BLaER1 treated with 17β-estradiol and CSF1 and Interleukin-3, amounts not matched to agents 10 nM and 100 nM (cell line): ENCODE results near the gene SLC7A9.

Experiments used
- H3K27ac ChIP-seq, 11 experiments: shearing (Covaris generic); formaldehyde crosslinking; 2 replicates each; pipeline ENCODE4 v1.8.1; 2022
- H3K27me3 ChIP-seq, 11 experiments: shearing (Covaris generic); formaldehyde crosslinking; 2 replicates each; pipeline ENCODE4 v1.8.1; 2022
- H3K36me3 ChIP-seq, 11 experiments: shearing (Covaris generic); formaldehyde crosslinking; 2 replicates each; pipeline ENCODE4 v1.8.1; 2022
- H3K4me1 ChIP-seq, 10 experiments: shearing (Covaris generic); formaldehyde crosslinking; 2 replicates each; pipeline ENCODE4 v1.8.1; 2022
- H3K4me2 ChIP-seq, 11 experiments: shearing (Covaris generic); formaldehyde crosslinking; 2 replicates each; pipeline ENCODE4 v1.8.1; 2022
- H3K4me3 ChIP-seq, 10 experiments: shearing (Covaris generic); formaldehyde crosslinking; 2 replicates each; pipeline ENCODE4 v1.8.1; 2022
- H3K9ac ChIP-seq, 11 experiments: shearing (Covaris generic); formaldehyde crosslinking; 2 replicates each; pipeline ENCODE4 v1.8.1; 2022
- H3K9me3 ChIP-seq, 11 experiments: shearing (Covaris generic); formaldehyde crosslinking; replicated peaks in 1 of 11; 2 replicates each; pipeline ENCODE4 v1.8.1; 2022
- H4K20me1 ChIP-seq, 11 experiments: shearing (Covaris generic); formaldehyde crosslinking; 2 replicates each; pipeline ENCODE4 v1.8.1; 2022
- Cebpa-rat ChIP-seq, 11 experiments: shearing (Covaris generic); IDR thresholded peaks; 2 replicates each; pipeline ENCODE4 v1.8.1; 2022

Gene SLC7A9

DNA sequence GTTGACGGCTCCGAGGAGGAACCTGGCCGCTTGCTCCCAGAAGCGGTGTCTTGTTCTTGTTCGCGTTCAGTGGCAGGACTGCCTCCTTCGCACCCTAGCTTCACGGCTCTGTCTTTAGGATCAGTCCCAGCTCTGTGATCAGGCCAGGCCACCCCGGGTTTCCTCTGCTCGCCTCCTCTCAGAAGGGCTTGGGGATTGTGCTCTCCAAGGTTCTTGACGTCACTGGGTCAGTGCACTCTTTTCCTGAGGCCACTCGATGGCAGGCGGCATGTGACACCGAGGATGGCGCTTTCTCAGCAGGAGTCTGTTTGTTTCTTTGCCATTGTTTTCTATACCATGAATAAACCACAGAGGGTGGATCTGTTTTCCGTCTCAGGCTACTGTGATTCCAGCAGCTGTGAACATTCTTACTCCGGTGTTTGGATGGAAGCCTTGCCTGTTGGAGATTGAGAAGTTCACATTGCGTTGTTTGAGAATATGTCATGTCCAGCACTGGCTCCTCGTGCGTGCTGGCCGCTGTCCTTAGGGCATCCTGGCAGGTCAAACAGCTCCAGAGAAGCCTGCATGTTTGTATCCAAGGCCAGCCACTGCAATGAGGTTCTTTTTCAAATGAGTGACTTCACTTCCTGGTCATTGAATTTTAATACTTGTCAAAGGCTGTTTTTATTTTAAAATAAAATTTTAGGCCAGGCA lies 44.5 kb downstream of the SLC7A9 start:
- H3K4me3 ChIP-seq = no peak overlapping the region
- H3K36me3 ChIP-seq = no peaks in the 10 kb centered on the region
- no peak overlapping the region for H3K9ac ChIP-seq
- H4K20me1 ChIP-seq = no peaks in the 10 kb centered on the region
- peak overlapping the region in 4 of 11 experiments; percentile 6 to 24 (median 16); a peak in 1 of 22 replicates for H3K4me2 ChIP-seq
- peaks cover under 1 to 23% (median 13%) of the 10 kb centered on the region in 10 experiments; a peak in 18 of 20 replicates for H3K4me1 ChIP-seq
- peaks cover 0 to 3% (median 0%) of the 10 kb centered on the region in 11 experiments; a peak in 1 of 22 replicates for H3K27me3 ChIP-seq
- TF ChIP-seq Cebpa-rat (IDR thresholded peaks at IDR 0.05) = no peak
- H3K9me3 ChIP-seq = no peaks in the 10 kb centered on the region
- H3K27ac ChIP-seq = no peak overlapping the region

- Histone ChIP-seq H3K27me3 (peaks cover 0 to 10% (median 0%) of the 10 kb centered on the region in 11 experiments; a peak in 1 of 22 replicates), H3K9ac (no peak overlapping the region), H3K36me3 (no peaks in the 10 kb centered on the region), H3K4me1 (peaks cover 0 to 31% (median 21%) of the 10 kb centered on the region in 10 experiments; a peak in 16 of 20 replicates), H3K4me2 (peak overlapping the region in 4 of 11 experiments; percentile 6 to 24 (median 16); a peak in 1 of 22 replicates), H3K9me3 (no peaks in the 10 kb centered on the region), H4K20me1 (no peaks in the 10 kb centered on the region), H3K4me3 (no peak overlapping the region), H3K27ac (no peak overlapping the region)
- TF ChIP-seq Cebpa-rat (IDR thresholded peaks at IDR 0.05) = no peak
Observed at GRCh38 chr19:32824191-32824751, 45.3 kb downstream of the SLC7A9 start.

DNA sequence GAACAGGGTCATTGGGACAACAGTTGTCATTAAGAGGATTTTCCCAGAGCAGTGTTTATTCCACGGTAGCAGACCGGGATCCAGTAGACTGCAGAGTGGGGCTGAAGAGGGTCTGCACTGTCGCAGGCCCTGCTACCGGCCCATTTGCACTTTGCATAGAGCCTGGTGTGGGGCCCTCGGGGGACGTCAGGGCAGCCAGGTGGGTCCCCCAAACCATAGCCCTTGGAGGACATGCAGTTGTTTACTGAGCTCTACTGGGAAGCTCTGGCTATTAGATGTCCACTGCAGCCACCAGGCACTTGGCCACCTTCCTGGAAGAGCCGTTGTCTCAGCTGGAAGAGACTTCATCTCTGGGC lies 45.8 kb downstream of the SLC7A9 start:
- peaks cover 0 to 10% (median 0%) of the 10 kb centered on the region in 11 experiments; a peak in 1 of 22 replicates for H3K27me3 ChIP-seq
- H3K36me3 ChIP-seq = no peaks in the 10 kb centered on the region

DNA sequence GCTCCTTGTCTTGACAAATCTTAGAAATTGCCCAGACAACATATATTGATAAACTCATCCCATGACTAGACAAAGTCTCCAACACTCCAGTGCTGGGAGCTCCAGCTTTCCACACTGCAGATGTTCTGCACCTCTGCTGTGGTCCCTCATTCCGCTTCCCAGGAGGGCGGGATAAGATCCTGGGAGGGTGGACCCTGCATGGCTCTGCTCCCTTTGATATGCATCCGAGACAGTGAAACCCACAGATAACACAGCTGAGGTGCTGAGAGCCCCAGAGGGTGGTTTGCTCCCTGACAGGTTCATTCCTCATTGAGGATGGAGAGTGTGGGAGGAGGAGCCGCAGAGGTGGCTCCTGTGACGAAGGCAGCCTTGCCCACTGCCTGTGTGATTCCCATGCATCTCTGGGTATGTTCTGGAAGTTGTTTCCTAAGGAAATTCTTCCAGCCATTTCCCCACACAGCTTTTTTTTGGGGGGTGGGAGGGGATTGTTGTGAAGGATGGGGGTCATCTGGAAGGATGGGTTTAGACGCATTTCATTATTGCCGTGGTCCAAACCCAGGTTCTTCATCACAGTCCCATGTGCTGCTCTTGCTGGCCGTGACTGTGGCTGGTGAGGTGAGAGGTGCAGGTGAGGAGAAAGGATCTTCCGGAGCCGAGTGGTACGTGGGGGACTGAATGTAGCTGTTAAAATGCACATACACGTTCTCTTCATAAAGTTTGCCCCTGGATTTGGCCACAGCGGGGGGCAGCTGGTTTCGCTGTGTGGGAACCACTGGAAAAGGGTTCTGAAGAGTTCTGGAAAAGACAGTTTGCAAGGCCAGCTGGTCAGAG lies 46.4 kb downstream of the SLC7A9 start:
- H3K36me3 ChIP-seq = no peaks in the 10 kb centered on the region
- H3K27ac ChIP-seq = no peak overlapping the region
- TF ChIP-seq Cebpa-rat (IDR thresholded peaks at IDR 0.05) = no peak
- H3K4me3 ChIP-seq = no peak overlapping the region
- H3K27me3 ChIP-seq = peaks cover 0 to 10% (median 0%) of the 10 kb centered on the region in 11 experiments; a peak in 1 of 22 replicates
- no peaks in the 10 kb centered on the region for H3K9me3 ChIP-seq
- no peak overlapping the region for H3K9ac ChIP-seq
- H3K4me1 ChIP-seq = peaks cover 0 to 35% (median 24%) of the 10 kb centered on the region in 10 experiments; a peak in 16 of 20 replicates
- H3K4me2 ChIP-seq = no peak overlapping the region
- no peaks in the 10 kb centered on the region for H4K20me1 ChIP-seq

More for the DNA sequence above, 45.8 kb downstream of the SLC7A9 start:
- no peak overlapping the region for H3K4me2 ChIP-seq
- no peak overlapping the region for H3K27ac ChIP-seq
- no peak for TF ChIP-seq Cebpa-rat (IDR thresholded peaks at IDR 0.05)
- no peaks in the 10 kb centered on the region for H4K20me1 ChIP-seq
- H3K4me3 ChIP-seq = no peak overlapping the region
- peaks cover 0 to 31% (median 21%) of the 10 kb centered on the region in 10 experiments; a peak in 16 of 20 replicates for H3K4me1 ChIP-seq
- no peak overlapping the region for H3K9ac ChIP-seq
- H3K9me3 ChIP-seq = no peaks in the 10 kb centered on the region

- Histone ChIP-seq H3K4me1 (peaks cover 0 to 45% (median 28%) of the 10 kb centered on the region in 10 experiments; a peak in 16 of 20 replicates), H3K4me2 (peak overlapping the region in 9 of 11 experiments; percentile 21 to 87 (median 67); a peak in 17 of 22 replicates), H3K27me3 (peaks cover 0 to 10% (median 0%) of the 10 kb centered on the region in 11 experiments; a peak in 1 of 22 replicates), H3K36me3 (no peaks in the 10 kb centered on the region), H3K4me3 (no peak overlapping the region), H3K27ac (no peak overlapping the region), H4K20me1 (no peaks in the 10 kb centered on the region), H3K9ac (peak overlapping the region in 2 of 11 experiments; percentile 22 to 34; a peak in 1 of 22 replicates), H3K9me3 (no peaks in the 10 kb centered on the region)
- TF ChIP-seq Cebpa-rat (IDR thresholded peaks at IDR 0.05) = no peak
Observed at GRCh38 chr19:32819419-32820400, 49.9 kb downstream of the SLC7A9 start.

- peaks cover 0 to 10% (median 0%) of the 10 kb centered on the region in 11 experiments; a peak in 1 of 22 replicates for H3K27me3 ChIP-seq
- peak overlapping the region in 5 of 11 experiments; percentile 6 to 40 (median 19); a peak in 6 of 22 replicates for H3K4me2 ChIP-seq
- no peak overlapping the region for H3K9ac ChIP-seq
- no peaks in the 10 kb centered on the region for H3K9me3 ChIP-seq
- no peak for TF ChIP-seq Cebpa-rat (IDR thresholded peaks at IDR 0.05)
- H4K20me1 ChIP-seq = no peaks in the 10 kb centered on the region
- no peak overlapping the region for H3K27ac ChIP-seq
- no peaks in the 10 kb centered on the region for H3K36me3 ChIP-seq
- H3K4me1 ChIP-seq = peaks cover 0 to 39% (median 28%) of the 10 kb centered on the region in 10 experiments; a peak in 16 of 20 replicates
- no peak overlapping the region for H3K4me3 ChIP-seq
Observed at GRCh38 chr19:32818536-32818935, 51.0 kb downstream of the SLC7A9 start.

GRCh38 chr19:32817569-32818476 lies 51.7 kb downstream of the SLC7A9 start:
- Histone ChIP-seq H3K9me3 (no peaks in the 10 kb centered on the region), H3K4me3 (no peak overlapping the region), H3K9ac (no peak overlapping the region), H3K4me1 (peaks cover 0 to 39% (median 28%) of the 10 kb centered on the region in 10 experiments; a peak in 16 of 20 replicates), H3K4me2 (peak overlapping the region in 5 of 11 experiments; percentile 12 to 40 (median 20); a peak in 6 of 22 replicates), H4K20me1 (no peaks in the 10 kb centered on the region), H3K27me3 (peaks cover 0 to 10% (median 0%) of the 10 kb centered on the region in 11 experiments; a peak in 1 of 22 replicates), H3K27ac (no peak overlapping the region), H3K36me3 (no peaks in the 10 kb centered on the region)
- no peak for TF ChIP-seq Cebpa-rat (IDR thresholded peaks at IDR 0.05)
